ENCODE results near the gene PCDH9.
"Not testable (repeated sequence)": the region's sequence is repeated elsewhere in the genome, so short reads cannot be mapped to it uniquely, and the experiment has no call there.

The PCDH9 gene

GRCh38 chr13:66273011-66273410 lies 957.1 kb downstream of the PCDH9 start:
- TF ChIP-seq, protein P1, sequence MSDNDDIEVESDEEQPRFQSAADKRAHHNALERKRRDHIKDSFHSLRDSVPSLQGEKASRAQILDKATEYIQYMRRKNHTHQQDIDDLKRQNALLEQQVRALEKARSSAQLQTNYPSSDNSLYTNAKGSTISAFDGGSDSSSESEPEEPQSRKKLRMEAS (IDR thresholded peaks at IDR 0.05; ENCODE audit: low read depth, low read length), result no peak
- no peak for TF ChIP-seq MYC (IDR thresholded peaks at IDR 0.05; ENCODE audit: low read depth, low read length)
- no peak for TF ChIP-seq POLR2A (IDR thresholded peaks at IDR 0.05; ENCODE audit: extremely low read depth, insufficient read length)
- H3K4me3 ChIP-seq (ENCODE audit: low read depth, low read length), result no peak overlapping the region
- no peak for DNase-seq (ENCODE audit: low read depth)

- DNase-seq (ENCODE audit: low read depth), result no peak
- TF ChIP-seq MYC (IDR thresholded peaks at IDR 0.05; ENCODE audit: low read depth, low read length) (no peak), POLR2A (IDR thresholded peaks at IDR 0.05; ENCODE audit: extremely low read depth, insufficient read length) (no peak), CTCF (IDR thresholded peaks at IDR 0.05; ENCODE audit: low read depth, low read length) (no peak)
- TF ChIP-seq, protein P1 (IDR thresholded peaks at IDR 0.05; ENCODE audit: low read depth, low read length), result no peak
- no peak overlapping the region for H3K4me3 ChIP-seq (ENCODE audit: low read depth, low read length)
Observed at GRCh38 chr13:66266761-66267160, 963.4 kb downstream of the PCDH9 start.

GRCh38 chr13:66266348-66266747 lies 963.8 kb downstream of the PCDH9 start:
- DNase-seq (ENCODE audit: low read depth), result no peak
- H3K4me3 ChIP-seq (ENCODE audit: low read depth, low read length), result no peak overlapping the region
- TF ChIP-seq CTCF (IDR thresholded peaks at IDR 0.05; ENCODE audit: low read depth, low read length) (no peak), MYC (IDR thresholded peaks at IDR 0.05; ENCODE audit: low read depth, low read length) (no peak), POLR2A (IDR thresholded peaks at IDR 0.05; ENCODE audit: extremely low read depth, insufficient read length) (no peak)
- TF ChIP-seq, protein P1 (IDR thresholded peaks at IDR 0.05; ENCODE audit: low read depth, low read length), result no peak

GRCh38 chr13:66265371-66265770 lies 964.8 kb downstream of the PCDH9 start:
- no peak overlapping the region for H3K4me3 ChIP-seq (ENCODE audit: low read depth, low read length)
- no peak for DNase-seq (ENCODE audit: low read depth)
- TF ChIP-seq POLR2A (IDR thresholded peaks at IDR 0.05; ENCODE audit: extremely low read depth, insufficient read length), result no peak

DNA sequence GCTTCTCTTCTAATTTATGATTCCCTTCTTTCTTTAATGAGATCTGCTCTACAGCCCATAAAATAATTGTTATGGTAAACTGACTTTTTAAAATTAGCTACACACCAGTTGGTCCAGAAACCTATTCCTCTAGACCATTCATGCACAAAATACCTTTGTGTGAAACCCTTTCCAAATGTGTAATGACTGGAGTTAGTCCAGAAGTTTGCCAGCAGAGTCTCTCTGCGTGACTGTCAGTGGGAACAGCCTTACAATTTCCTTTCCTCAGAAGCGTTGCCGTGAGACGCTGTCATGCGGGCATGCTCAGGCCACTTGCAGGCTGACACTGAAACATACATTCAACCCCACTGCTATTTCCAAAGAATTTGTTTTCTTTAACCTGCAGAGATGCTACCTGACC lies 965.2 kb downstream of the PCDH9 start:
- TF ChIP-seq, protein P1 (IDR thresholded peaks at IDR 0.05; ENCODE audit: low read depth, low read length), result no peak
- TF ChIP-seq MYC (IDR thresholded peaks at IDR 0.05; ENCODE audit: low read depth, low read length), result no peak
- TF ChIP-seq CTCF (IDR thresholded peaks at IDR 0.05; ENCODE audit: low read depth, low read length), result no peak
- TF ChIP-seq POLR2A (IDR thresholded peaks at IDR 0.05; ENCODE audit: extremely low read depth, insufficient read length), result no peak
- no peak for DNase-seq (ENCODE audit: low read depth)
- no peak overlapping the region for H3K4me3 ChIP-seq (ENCODE audit: low read depth, low read length)

DNA sequence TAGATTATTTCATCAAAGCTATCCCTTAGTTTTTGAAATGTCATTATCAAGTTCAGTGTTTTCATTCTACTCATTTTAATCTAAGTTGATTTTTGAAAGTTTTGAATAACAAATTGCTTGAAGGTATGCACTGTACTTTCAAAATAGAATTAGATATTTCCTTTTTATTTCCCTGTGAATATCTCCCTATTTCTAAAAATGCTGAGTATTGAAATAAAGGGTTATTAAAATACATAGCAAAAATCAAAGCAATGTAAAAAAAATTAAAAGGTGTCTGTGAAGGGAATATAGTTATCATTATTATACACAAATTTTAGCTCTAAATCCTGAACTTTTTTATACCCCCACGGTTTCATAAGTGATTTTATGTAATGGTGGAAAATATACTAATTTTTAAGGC lies 967.8 kb downstream of the PCDH9 start:
- DNase-seq (ENCODE audit: low read depth), result no peak
- TF ChIP-seq POLR2A (IDR thresholded peaks at IDR 0.05; ENCODE audit: extremely low read depth, insufficient read length), result no peak
- no peak for TF ChIP-seq CTCF (IDR thresholded peaks at IDR 0.05; ENCODE audit: low read depth, low read length)
- no peak for TF ChIP-seq MYC (IDR thresholded peaks at IDR 0.05; ENCODE audit: low read depth, low read length)
- TF ChIP-seq, protein P1 (IDR thresholded peaks at IDR 0.05; ENCODE audit: low read depth, low read length), result no peak
- H3K4me3 ChIP-seq (ENCODE audit: low read depth, low read length), result no peak overlapping the region

- not testable (repeated sequence) for DNase-seq (ENCODE audit: low read depth); H3K4me3 ChIP-seq (ENCODE audit: low read depth, low read length)
Observed at GRCh38 chr13:66259426-66259825, 970.7 kb downstream of the PCDH9 start.
